HCT116 (cell line): ENCODE data around the gene MED13L. TPM values are rescaled to one million over a fixed set of nuclear protein-coding genes. Genes with fewer than 3 reads are reported as not detected.

Source experiments
- ATAC-seq: fragments of 200-7000 bp; cut with Tn5 transposase; 2 replicates; pipeline ENCODE4 v1.9.1; 2020; ENCODE audit warnings: mild to moderate bottlenecking, moderate library complexity
- BruUV-seq: library from RNA; stranded (reverse); fragments of 400-500 nt; replicated peaks from 2 replicates; lab custom pipeline; 2021; lab: Mats Ljungman, UMichigan
- CTCF ChIA-PET: fragments of 300-600 bp; sonication (Branson Sonifier 250); formaldehyde crosslinking; loops from one replicate; lab custom pipeline; 2021; ENCODE audit warnings: antibody characterized with exemption; lab: Charles Lee
- POLR2A ChIA-PET: fragments of 300-600, 350-600 bp; sonication (Branson Sonifier 250); formaldehyde crosslinking; loops from one replicate; lab custom pipeline; 2021; ENCODE audit warnings: antibody characterized with exemption; lab: Charles Lee
- RAD21 ChIA-PET, 2 experiments: fragments of 300-600 bp; sonication (Branson Sonifier 250); formaldehyde crosslinking; loops; one replicate each; lab custom pipeline; 2023; ENCODE audit warnings: low total read pairs in 2 of 2; ENCODE audit not compliant: uncharacterized antibody in 2 of 2, unreplicated experiment in 2 of 2, low non-redundant PET in 1 of 2; lab: Charles Lee
- DNase-seq: peaks from one replicate; pipeline ENCODE4 v3.0.0-alpha.2; 2010; ENCODE audit warnings: low read depth, low spot score
- H2AFZ ChIP-seq: fragments of 200-600 bp; shearing (Covaris generic), sonication (generic); 2 replicates; pipeline ENCODE4 v1.6.1; 2017; ENCODE audit warnings: low read depth, mixed run types, mixed read lengths, antibody characterized with exemption, low read length; ENCODE audit not compliant: poor library complexity, severe bottlenecking
- H3K27ac ChIP-seq: 2 replicates; pipeline ENCODE4 v1.5.1; 2012; ENCODE audit warnings: low read depth, low read length
- H3K27me3 ChIP-seq: fragments of 200-600 bp; sonication (generic); 2 replicates; pipeline ENCODE4 v1.6.1; 2016; ENCODE audit warnings: mixed run types, low read length, mixed read lengths; ENCODE audit not compliant: insufficient read depth
- H3K36me3 ChIP-seq, 2 experiments: fragments of 200-500 bp in 1 of 2; fragments of 200-600 bp in 1 of 2; sonication (Bioruptor generic) in 1 of 2; sonication (generic) in 1 of 2; 2 replicates each; pipeline versions ENCODE4 v1.5.1 to v1.6.1; 2014 to 2016; ENCODE audit warnings: low read length in 2 of 2, inconsistent platforms in 1 of 2, mixed read lengths in 1 of 2, mixed run types in 1 of 2; ENCODE audit not compliant: insufficient read depth in 2 of 2, control insufficient read depth in 1 of 2
- H3K4me1 ChIP-seq, 2 experiments: fragments of 200-600 bp in 1 of 2; sonication (generic) in 1 of 2; 2 replicates each; pipeline versions ENCODE4 v1.5.1 to v1.6.1; 2012 to 2017; ENCODE audit warnings: low read length in 2 of 2, inconsistent platforms in 1 of 2, mild to moderate bottlenecking in 1 of 2, mixed read lengths in 1 of 2, mixed run types in 1 of 2, moderate library complexity in 1 of 2; ENCODE audit not compliant: insufficient read depth in 2 of 2, control insufficient read depth in 1 of 2
- H3K4me2 ChIP-seq: fragments of 200-600 bp; sonication (generic); 2 replicates; pipeline ENCODE4 v1.6.1; 2017; ENCODE audit warnings: mixed run types, low read length, mixed read lengths
- H3K4me3 ChIP-seq, 2 experiments: fragments of 200-600 bp in 1 of 2; sonication (generic) in 1 of 2; replicated peaks in 1 of 2; 2 replicates each; pipeline ENCODE4 v1.5.1; 2011 to 2016; ENCODE audit warnings: low read length in 2 of 2, control low read depth in 1 of 2, low read depth in 1 of 2, mild to moderate bottlenecking in 1 of 2, mixed read lengths in 1 of 2, mixed run types in 1 of 2
- H3K79me2 ChIP-seq: fragments of 200-600 bp; sonication (generic); 2 replicates; pipeline ENCODE4 v1.6.1; 2017; ENCODE audit warnings: mild to moderate bottlenecking, mixed run types, low read length, moderate library complexity, mixed read lengths; ENCODE audit not compliant: insufficient read depth
- H3K9ac ChIP-seq: fragments of 200-600 bp; sonication (generic); 2 replicates; pipeline ENCODE4 v1.6.1; 2016; ENCODE audit warnings: low read length, mixed read lengths
- H3K9me2 ChIP-seq: fragments of 200-600 bp; sonication (generic), shearing (Covaris generic); 2 replicates; pipeline ENCODE4 v1.6.1; 2017; ENCODE audit warnings: mixed run types, mild to moderate bottlenecking, moderate library complexity; ENCODE audit not compliant: insufficient read depth
- H3K9me3 ChIP-seq, 2 experiments: fragments of 200-500 bp in 1 of 2; fragments of 200-600 bp in 1 of 2; sonication (Bioruptor generic) in 1 of 2; sonication (generic) in 1 of 2; 2 replicates each; pipeline ENCODE4 v1.6.1; 2014 to 2017; ENCODE audit warnings: low read length in 2 of 2, mixed read lengths in 2 of 2, inconsistent platforms in 1 of 2, low read depth in 1 of 2, mild to moderate bottlenecking in 1 of 2, mixed run types in 1 of 2, moderate library complexity in 1 of 2; ENCODE audit not compliant: control insufficient read depth in 1 of 2, insufficient read depth in 1 of 2
- H4K20me1 ChIP-seq: fragments of 200-600 bp; sonication (generic), shearing (Covaris generic); 2 replicates; pipeline ENCODE4 v1.6.1; 2017; ENCODE audit warnings: mixed run types, mild to moderate bottlenecking, moderate library complexity; ENCODE audit not compliant: insufficient read depth
- EGR1 ChIP-seq: IDR thresholded peaks from 2 replicates; pipeline ENCODE4 v1.6.1; 2012; ENCODE audit warnings: low read depth
- EZH2 ChIP-seq: fragments of 200-600 bp; sonication (generic); IDR thresholded peaks from 2 replicates; pipeline ENCODE4 v1.6.1; 2017; ENCODE audit warnings: antibody characterized with exemption, mixed run types
- EZH2phosphoT487 ChIP-seq: fragments of 200-600 bp; IDR thresholded peaks from 2 replicates; pipeline ENCODE4 v1.6.1; 2018; ENCODE audit warnings: antibody characterized with exemption, borderline replicate concordance
- FOSL1 ChIP-seq: IDR thresholded peaks from 2 replicates; pipeline ENCODE4 v1.6.1; 2012; ENCODE audit warnings: low read depth
- MAX ChIP-seq: IDR thresholded peaks from 2 replicates; pipeline ENCODE4 v1.6.1; 2012
- POLR2AphosphoS5 ChIP-seq: IDR thresholded peaks from 2 replicates; pipeline ENCODE4 v1.6.1; 2011; ENCODE audit warnings: mild to moderate bottlenecking, low read depth, low read length, moderate library complexity
- REST ChIP-seq: IDR thresholded peaks from 2 replicates; pipeline ENCODE4 v1.6.1; 2012; ENCODE audit warnings: low read depth
- SIN3A ChIP-seq: IDR thresholded peaks from 2 replicates; pipeline ENCODE4 v1.6.1; 2012; ENCODE audit warnings: low read depth
- SRF ChIP-seq: IDR thresholded peaks from 2 replicates; pipeline ENCODE4 v1.6.1; 2012; ENCODE audit warnings: low read depth
- TCF7L2 ChIP-seq: IDR thresholded peaks from 2 replicates; pipeline ENCODE4 v1.7.0; 2011; ENCODE audit warnings: borderline replicate concordance, inconsistent platforms; ENCODE audit not compliant: insufficient read depth, insufficient read length; ENCODE audit errors: extremely low read depth
- ZBTB33 ChIP-seq: IDR thresholded peaks from 2 replicates; pipeline ENCODE4 v1.6.1; 2011; ENCODE audit warnings: mild to moderate bottlenecking, low read length, moderate library complexity; ENCODE audit not compliant: insufficient replicate concordance; ENCODE audit errors: extremely low read depth
- intact Hi-C: fragments of 100-400 bp; cut with micrococcal nuclease; formaldehyde crosslinking; loops from 2 replicates; pipeline ENCODE4 v1.10.0; 2022
- total RNA-seq: library from RNA; stranded (reverse); gene quantifications from one replicate; pipeline ENCODE4 v1.2.1, GENCODE V29; 2021; ENCODE audit not compliant: unreplicated experiment

Gene MED13L
- total RNA-seq, 1 experiment from 2014 or later, result 176 TPM

GRCh38 chr12:116226026-116226425 is 51.5 kb downstream of the MED13L start:
- Histone ChIP-seq H3K36me3 (no peaks in the 10 kb centered on the region), H3K9me3 (no peaks in the 10 kb centered on the region), H3K4me1 (peaks cover 26 to 35% of the 10 kb centered on the region in 2 experiments), H2AFZ (no peak overlapping the region), H4K20me1 (peaks cover 40% of the 10 kb centered on the region), H3K4me3 (no peak overlapping the region), H3K79me2 (peaks cover 100% of the 10 kb centered on the region), H3K9ac (no peak overlapping the region), H3K27ac (no peak overlapping the region), H3K9me2 (no peaks in the 10 kb centered on the region), H3K4me2 (no peak overlapping the region), H3K27me3 (no peaks in the 10 kb centered on the region)
- ATAC-seq, result no peak
- ChIA-PET CTCF (interaction anchor here (0.6 to 2.1 kb wide), 2 partner anchors 10 to 1415 kb away, joined by 3 to 7 read pairs; no protein-coding TSS in a partner anchor), POLR2A (no interaction called here), RAD21 (no interaction called here)
- DNase-seq, result no peak
- intact Hi-C loops, result no loop called here
- TF ChIP-seq EGR1, result no peak
- no peak for TF ChIP-seq EZH2phosphoT487
- TF ChIP-seq REST, result no peak
- no peak for TF ChIP-seq SRF
- TF ChIP-seq EZH2, result no peak
- TF ChIP-seq FOSL1, result no peak
- no peak for TF ChIP-seq MAX
- TF ChIP-seq TCF7L2, result no peak
- TF ChIP-seq ZBTB33, result no peak
- TF ChIP-seq SIN3A, result no peak
- TF ChIP-seq POLR2AphosphoS5, result no peak
- BruUV-seq, result no TSS peak
